Sciatic nerve (tissue), 2 donors: Measurements from ENCODE around the gene FAM227B. TPM values are rescaled to one million over a fixed set of nuclear protein-coding genes. Genes with fewer than 3 reads are reported as not detected.
"Not testable (repeated sequence)": the region's sequence is repeated elsewhere in the genome, so short reads cannot be mapped to it uniquely, and the experiment has no call there.

ENCODE experiments used
- ATAC-seq: fragments of 200-7000 bp; cut with Tn5 transposase; one replicate; pipeline ENCODE4 v1.9.1; 2020; ENCODE audit warnings: mild to moderate bottlenecking, moderate library complexity
- DNase-seq: peaks from one replicate; pipeline ENCODE4 v3.0.0-alpha.2; 2020; ENCODE audit warnings: low spot score
- intact Hi-C: fragments of 100-400 bp; cut with DNase I; formaldehyde crosslinking; loops from one replicate; pipeline ENCODE4 v1.14.2; 2022
- total RNA-seq: library from RNA; stranded (reverse); fragmentation: NEBNext Ultra II Directional; extraction: Animal tissue kit (Norgen Biotek cat#: 25700); gene quantifications from one replicate; pipeline ENCODE4 v1.2.1, GENCODE V29; 2021
- donor health status: DM: no; HTN: no; CAD: no.
- donor health status: DM: no; HTN: no; CAD: no.

Gene FAM227B
- total RNA-seq, 1 donor from 2014 or later = 13.4 TPM

GRCh38 chr15:49415149-49415548 is 205.5 kb downstream of the FAM227B start:
- intact Hi-C loops = loop anchor here (10.0 kb wide), 1 partner anchor 170 kb away; no protein-coding TSS in a partner anchor
- ATAC-seq = no peak
- DNase-seq = no peak

- intact Hi-C loops = loop anchor here (10.0 kb wide), 1 partner anchor 168 kb away; no protein-coding TSS in a partner anchor
- ATAC-seq = peak; percentile 69
- no peak for DNase-seq
Observed at GRCh38 chr15:49412797-49413196, 207.8 kb downstream of the FAM227B start.

GRCh38 chr15:49410641-49411040 is 210.0 kb downstream of the FAM227B start:
- intact Hi-C loops = loop anchor here (10.0 kb wide), 1 partner anchor 166 kb away; no protein-coding TSS in a partner anchor
- ATAC-seq (no peak), DNase-seq (no peak)

- no peak for ATAC-seq
- intact Hi-C loops = no loop called here
- DNase-seq = no peak
Observed at GRCh38 chr15:49406352-49407118, 214.1 kb downstream of the FAM227B start.

GRCh38 chr15:49402515-49403296 is 217.9 kb downstream of the FAM227B start:
- DNase-seq, ATAC-seq, intact Hi-C loops: not testable (repeated sequence)

GRCh38 chr15:49387471-49387870 is 233.1 kb downstream of the FAM227B start:
- no peak for DNase-seq

GRCh38 chr15:49383266-49383665 is 237.4 kb downstream of the FAM227B start:
- intact Hi-C loops = no loop called here
- DNase-seq (no peak), ATAC-seq (no peak)

More at GRCh38 chr15:49387471-49387870, 233.1 kb downstream of the FAM227B start:
- no peak for ATAC-seq
- intact Hi-C loops = no loop called here

GRCh38 chr15:49382394-49382793 is 238.2 kb downstream of the FAM227B start:
- intact Hi-C loops = no loop called here
- DNase-seq (no peak), ATAC-seq (no peak)

GRCh38 chr15:49380912-49381311 is 239.7 kb downstream of the FAM227B start:
- DNase-seq (no peak), ATAC-seq (no peak)
- intact Hi-C loops = no loop called here

- DNase-seq (no peak), ATAC-seq (no peak)
- intact Hi-C loops = no loop called here
Observed at GRCh38 chr15:49379996-49380395, 240.6 kb downstream of the FAM227B start.

- DNase-seq (no peak), ATAC-seq (no peak)
- intact Hi-C loops = no loop called here
Observed at GRCh38 chr15:49372366-49372765, 248.3 kb downstream of the FAM227B start.

GRCh38 chr15:49370782-49371181 is 249.8 kb downstream of the FAM227B start:
- ATAC-seq (no peak), DNase-seq (no peak)
- intact Hi-C loops = no loop called here

- DNase-seq = peak; percentile 33
- ATAC-seq = no peak
- intact Hi-C loops = no loop called here
Observed at GRCh38 chr15:49366496-49366895, 254.1 kb downstream of the FAM227B start.

GRCh38 chr15:49361370-49361769 is 259.2 kb downstream of the FAM227B start:
- no peak for ATAC-seq
- intact Hi-C loops = no loop called here
- DNase-seq = no peak

GRCh38 chr15:49354439-49354838 is 266.2 kb downstream of the FAM227B start:
- not testable (repeated sequence) for ATAC-seq, DNase-seq

GRCh38 chr15:49343546-49343945 is 277.1 kb downstream of the FAM227B start:
- intact Hi-C loops = no loop called here
- ATAC-seq (no peak), DNase-seq (no peak)

More at GRCh38 chr15:49354439-49354838, 266.2 kb downstream of the FAM227B start:
- intact Hi-C loops = not testable (repeated sequence)

- intact Hi-C loops = no loop called here
- DNase-seq (no peak), ATAC-seq (no peak)
Observed at GRCh38 chr15:49339656-49340055, 281.0 kb downstream of the FAM227B start.

GRCh38 chr15:49331951-49332350 is 288.7 kb downstream of the FAM227B start:
- intact Hi-C loops = no loop called here
- no peak for ATAC-seq
- DNase-seq = no peak

- ATAC-seq = no peak
- DNase-seq = no peak
- intact Hi-C loops = no loop called here
Observed at GRCh38 chr15:49331442-49331841, 289.2 kb downstream of the FAM227B start.

- ATAC-seq (no peak), DNase-seq (no peak)
- intact Hi-C loops = no loop called here
Observed at GRCh38 chr15:49330166-49330565, 290.5 kb downstream of the FAM227B start.
